Left renal cortex interstitium (tissue), 4 donors: ENCODE results near the gene ZC3H8. TPM values are rescaled to one million over a fixed set of nuclear protein-coding genes. Genes with fewer than 3 reads are reported as not detected.
"Not testable (repeated sequence)": the region's sequence is repeated elsewhere in the genome, so short reads cannot be mapped to it uniquely, and the experiment has no call there.

ENCODE experiments used
- DNase-seq, 4 donors: peaks; one replicate each; pipeline ENCODE4 v3.0.0-alpha.2; 2013; ENCODE audit warnings: low read depth in 4 of 4, low spot score in 2 of 4, missing footprints in 1 of 4
- polyA plus RNA-seq, 4 donors: library from polyadenylated mRNA; unstranded; fragments of 120-200 nt; gene quantifications; one replicate each; pipeline ENCODE4 v1.2.1, GENCODE V29; 2013; ENCODE audit not compliant: insufficient read length in 4 of 4

Gene ZC3H8
- polyA plus RNA-seq, 4 donors = 14.3 to 28.4 (median 20.2) TPM

DNA sequence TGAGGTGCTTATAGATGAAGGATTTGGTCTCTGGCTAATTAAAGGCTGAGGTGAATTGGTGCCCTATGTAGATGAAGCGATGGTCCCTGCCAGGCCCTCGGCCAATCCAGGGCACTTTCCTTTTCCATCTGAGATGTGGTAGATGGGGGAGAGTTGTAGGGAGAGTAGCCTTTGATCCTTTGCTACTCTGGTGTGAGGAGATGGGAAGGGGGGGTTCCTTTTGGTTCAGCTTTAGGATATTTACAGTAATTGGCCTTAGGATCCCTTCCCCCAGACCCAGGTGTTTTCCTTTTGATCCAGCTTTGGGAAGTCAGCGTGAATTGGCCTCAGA lies 5.4 kb upstream of the ZC3H8 start:
- DNase-seq = no peak

- DNase-seq = peak in 3 of 4 donors; percentile 45 to 65 (median 63)
Measured at GRCh38 chr2:112259509-112260294, 4.9 kb upstream of the ZC3H8 start.

DNA sequence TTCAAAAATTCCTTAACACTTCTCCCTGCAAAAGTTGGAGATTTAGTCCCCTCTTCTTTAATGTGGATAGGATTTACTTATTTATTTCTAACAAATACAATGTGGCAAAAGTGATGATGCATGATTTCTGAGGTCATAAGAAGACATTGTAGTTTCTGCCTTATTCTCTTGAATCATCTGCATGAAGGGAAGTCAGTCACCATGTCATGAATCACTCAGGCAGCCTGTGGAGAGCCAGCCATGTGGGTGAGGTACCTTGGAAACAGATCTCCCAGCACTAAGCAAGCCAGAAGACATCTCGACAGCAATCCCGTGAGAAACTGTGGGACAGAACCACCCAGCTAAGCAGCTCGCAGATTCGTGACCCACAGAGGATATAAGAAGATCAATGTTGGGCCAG lies 2.7 kb upstream of the ZC3H8 start:
- DNase-seq = no peak

- DNase-seq = no peak
Measured at GRCh38 chr2:112256654-112257053, 1.8 kb upstream of the ZC3H8 start.

GRCh38 chr2:112255875-112256274 lies 1.0 kb upstream of the ZC3H8 start:
- DNase-seq = no peak

- DNase-seq = no peak
Measured at GRCh38 chr2:112253261-112253815, 1.5 kb downstream of the ZC3H8 start.

GRCh38 chr2:112251271-112251670 lies 3.6 kb downstream of the ZC3H8 start:
- no peak for DNase-seq

GRCh38 chr2:112244854-112245253 lies 10.0 kb downstream of the ZC3H8 start:
- no peak for DNase-seq

DNA sequence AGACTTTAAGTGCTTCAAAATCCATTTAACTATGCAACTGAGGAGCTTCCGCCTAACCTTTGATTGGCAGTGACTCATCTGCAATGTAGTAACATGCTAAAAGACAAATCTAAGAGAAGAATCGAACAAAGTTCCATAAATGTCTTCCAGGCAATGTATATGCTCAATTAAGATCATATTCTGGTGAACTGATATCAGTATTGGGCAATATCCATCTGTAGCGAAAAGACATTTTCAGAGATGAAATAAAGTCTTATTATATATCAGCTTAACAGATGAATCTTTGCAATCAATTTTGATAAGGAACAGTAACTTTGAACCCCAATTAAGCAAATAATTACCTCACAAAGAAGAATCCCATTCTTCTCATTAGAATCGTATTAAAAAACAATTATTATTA lies 11.6 kb downstream of the ZC3H8 start:
- no peak for DNase-seq

DNA sequence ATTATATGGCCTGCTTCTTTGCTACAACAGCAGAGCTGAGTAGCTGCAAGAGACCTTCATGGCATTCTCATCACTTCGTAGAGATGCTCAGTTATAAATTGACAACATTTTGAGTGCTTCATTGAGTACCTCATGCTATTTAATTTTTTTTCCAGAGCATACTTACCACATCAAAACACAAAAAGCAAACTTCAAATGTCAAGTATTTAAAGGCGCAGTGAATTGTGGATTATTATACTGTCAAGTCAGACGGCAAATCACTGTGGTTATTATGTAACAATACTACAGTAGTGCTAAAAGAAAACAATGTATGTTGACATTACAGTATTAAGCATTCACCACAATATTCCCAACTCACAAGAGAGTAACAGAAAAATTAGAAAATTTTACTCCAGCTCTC lies 12.5 kb downstream of the ZC3H8 start:
- DNase-seq = no peak

DNA sequence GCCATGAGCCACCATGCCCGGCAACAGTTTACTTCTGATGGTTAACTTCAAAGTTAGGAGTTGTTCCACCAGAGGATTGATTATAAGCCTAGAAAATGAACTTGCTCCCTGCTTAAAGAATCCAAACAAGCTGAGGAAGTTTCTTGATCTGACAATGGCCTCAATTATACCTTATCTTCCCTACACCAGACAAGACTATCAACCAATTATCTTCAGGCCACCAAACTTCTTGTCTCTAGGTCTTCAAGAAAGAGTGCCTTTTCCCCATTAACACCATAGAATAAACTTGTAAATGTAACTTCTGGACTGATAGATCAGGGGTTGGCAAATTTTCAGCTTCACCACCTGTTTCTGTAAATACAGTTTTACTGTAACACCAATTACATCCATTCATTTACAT lies 15.0 kb downstream of the ZC3H8 start:
- DNase-seq = no peak

DNA sequence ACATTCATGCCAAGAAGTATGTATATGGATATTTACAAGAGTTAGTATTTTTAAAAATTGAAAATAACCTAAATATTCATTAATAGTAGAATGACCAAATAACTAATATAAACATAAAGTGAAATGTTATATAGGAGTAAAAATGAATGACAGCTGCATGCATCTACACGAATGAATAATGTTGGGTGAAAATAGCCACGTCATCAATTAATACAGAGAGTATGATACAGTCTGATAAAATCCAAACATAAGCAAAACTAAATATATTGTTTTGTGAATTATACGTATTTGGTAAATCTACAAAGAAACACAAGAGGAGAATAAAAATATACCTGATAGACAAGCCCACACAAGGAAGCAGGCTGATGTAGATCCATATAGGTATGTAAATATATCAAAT lies 24.5 kb downstream of the ZC3H8 start:
- no peak for DNase-seq

DNA sequence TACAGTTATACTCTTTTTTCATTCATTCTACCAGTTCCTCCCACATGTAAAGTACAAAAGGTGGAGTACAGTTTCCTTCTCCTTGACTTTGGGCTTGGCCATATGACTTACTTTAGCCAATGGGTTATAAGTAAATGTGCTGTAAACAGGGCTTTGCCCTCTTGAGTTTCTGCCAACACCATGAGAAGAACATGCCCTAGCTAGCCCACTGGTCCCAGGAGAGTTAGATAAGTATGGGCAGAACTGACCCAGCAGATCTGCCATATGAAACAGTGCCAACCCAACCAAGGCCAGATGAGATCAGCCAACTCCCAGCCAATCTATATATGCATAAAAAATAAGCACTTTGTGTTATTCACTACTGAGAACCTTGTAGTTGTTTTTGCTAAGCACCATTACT lies 25.5 kb downstream of the ZC3H8 start:
- no peak for DNase-seq

DNA sequence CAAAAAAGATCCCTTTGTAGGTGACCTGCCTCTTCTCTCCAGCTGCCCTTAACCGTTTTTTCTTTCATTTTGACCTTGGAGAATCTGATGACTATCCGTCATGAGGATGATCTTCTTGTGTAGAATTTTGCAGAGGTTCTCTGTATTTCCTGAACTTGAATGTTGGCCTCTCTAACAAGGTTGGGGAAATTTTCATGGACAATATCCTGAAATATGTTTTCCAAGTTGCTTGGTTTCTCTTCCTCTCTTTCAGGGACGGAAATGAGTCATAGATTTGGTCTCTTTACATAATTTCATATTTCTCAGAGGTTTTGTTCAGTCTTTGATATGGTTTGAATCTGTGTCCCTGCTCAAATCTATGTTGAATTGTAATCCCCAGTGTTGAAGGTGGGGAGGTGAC lies 34.0 kb downstream of the ZC3H8 start:
- DNase-seq = no peak

DNA sequence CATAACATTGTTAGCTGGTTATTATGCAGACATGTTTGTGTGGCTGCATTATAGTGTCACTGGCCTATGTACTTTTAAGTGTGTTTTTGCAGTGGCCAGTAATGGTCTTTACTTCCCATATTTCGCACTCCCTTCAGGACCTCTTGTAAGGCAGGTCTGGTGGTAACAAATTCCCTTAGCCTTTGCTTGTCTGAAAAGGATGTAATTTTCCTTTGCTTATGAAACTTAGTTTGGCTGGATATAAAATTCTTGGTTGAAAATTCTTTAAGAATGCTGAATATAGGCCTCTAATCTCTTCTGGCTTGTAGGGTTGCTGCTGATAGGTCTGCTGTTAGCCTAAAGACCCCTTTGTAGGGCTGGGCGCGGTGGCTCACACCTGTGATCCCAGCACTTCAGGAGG lies 34.7 kb downstream of the ZC3H8 start:
- DNase-seq = no peak

DNA sequence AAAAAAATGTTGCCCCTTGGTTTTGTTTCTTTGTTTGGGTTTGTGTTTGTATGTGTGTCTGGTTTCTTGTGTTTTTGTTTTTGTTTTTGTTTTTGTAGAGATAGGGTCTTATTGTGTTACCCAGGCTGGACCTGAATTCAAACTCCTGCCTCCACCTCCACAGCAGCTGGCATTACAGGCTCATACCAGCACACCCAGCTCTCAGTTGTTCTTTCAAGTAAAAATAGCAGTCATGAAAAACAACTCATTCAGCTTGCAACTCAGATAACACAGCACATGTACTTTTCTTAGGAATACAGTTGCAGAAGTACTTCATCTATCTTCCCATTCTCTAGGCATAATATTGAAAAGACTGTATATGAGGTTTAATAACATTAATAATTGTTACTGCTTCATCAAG lies 37.0 kb downstream of the ZC3H8 start:
- DNase-seq = no peak

DNA sequence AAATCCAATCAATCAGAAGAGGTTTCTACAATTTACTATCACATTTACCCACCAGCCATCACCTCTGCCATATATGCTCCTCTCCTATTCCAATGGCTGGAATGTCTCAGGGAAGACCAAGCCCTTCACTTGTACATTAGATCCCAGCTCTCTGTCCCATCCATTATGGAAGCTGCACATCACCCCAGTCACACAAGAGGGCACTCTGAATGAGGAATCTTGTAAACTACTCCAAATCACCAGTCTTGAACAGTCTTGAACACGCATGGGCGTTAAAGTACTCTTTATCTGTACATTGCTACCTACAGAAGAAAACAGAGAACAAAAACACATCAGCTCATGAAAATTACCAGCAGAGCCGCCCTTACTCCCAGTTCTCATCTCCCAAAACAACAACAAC lies 38.7 kb downstream of the ZC3H8 start:
- DNase-seq = no peak

- not testable (repeated sequence) for DNase-seq
Measured at GRCh38 chr2:112207905-112208304, 46.9 kb downstream of the ZC3H8 start.

GRCh38 chr2:112204411-112204810 lies 50.4 kb downstream of the ZC3H8 start:
- DNase-seq = no peak

DNA sequence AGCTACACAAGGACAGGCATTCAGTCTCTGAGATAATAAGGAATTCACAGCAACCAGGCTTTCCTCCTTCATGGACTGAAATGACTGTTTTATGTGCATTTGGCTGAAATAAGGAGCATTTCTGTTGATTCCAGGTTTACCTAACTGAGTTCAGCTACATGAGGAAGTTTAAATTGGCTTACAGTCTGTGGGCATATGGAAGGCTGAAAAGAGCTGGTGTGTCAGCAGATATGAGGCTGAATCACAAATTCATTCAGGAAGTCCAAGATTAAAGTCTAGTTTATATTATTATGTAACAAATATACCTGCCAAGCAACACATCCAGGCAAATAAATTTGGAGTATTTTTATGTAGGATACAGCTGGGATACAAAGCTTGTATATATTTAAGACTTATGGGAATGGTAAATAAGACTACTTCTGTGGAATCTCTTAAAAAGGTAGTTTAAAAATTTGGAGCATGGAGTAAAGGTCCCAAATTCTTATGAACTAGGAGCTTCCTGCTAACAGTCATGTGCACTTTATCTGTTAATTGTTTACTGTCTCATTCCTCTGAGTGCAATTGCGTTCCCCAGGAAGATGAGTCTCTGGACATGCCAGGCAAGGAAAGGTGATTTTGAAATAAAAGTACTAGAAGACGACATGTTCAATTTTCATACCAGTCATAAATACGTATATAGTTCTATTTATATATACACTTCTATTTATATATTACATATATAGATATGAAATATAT lies 53.0 kb downstream of the ZC3H8 start:
- DNase-seq = no peak

DNA sequence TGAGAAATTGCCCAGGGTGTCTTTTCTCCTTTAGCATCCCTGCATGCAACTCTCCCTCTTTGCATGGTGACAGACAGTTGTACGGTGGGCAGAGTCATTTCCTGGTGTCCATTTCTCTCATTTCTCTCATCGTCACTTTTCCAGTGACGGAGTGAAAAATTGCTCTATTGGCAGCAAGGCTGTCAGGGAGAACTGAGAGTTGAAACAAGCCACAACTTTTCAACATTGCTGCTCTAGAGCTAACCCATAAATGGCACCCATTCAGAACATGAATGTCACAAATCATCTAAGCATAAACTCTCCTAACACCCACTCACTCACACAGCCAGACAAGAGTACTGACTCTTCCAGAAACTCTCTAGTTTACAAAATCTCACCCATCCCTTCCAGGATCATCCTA lies 55.7 kb downstream of the ZC3H8 start:
- DNase-seq = no peak

- no peak for DNase-seq
Measured at GRCh38 chr2:112198780-112199179, 56.1 kb downstream of the ZC3H8 start.
